ENCODE data around the gene BET1L. TPM values are rescaled to one million over a fixed set of nuclear protein-coding genes. Genes with fewer than 3 reads are reported as not detected.
"Not testable (repeated sequence)": the region's sequence is repeated elsewhere in the genome, so short reads cannot be mapped to it uniquely, and the experiment has no call there.

BET1L gene

DNA sequence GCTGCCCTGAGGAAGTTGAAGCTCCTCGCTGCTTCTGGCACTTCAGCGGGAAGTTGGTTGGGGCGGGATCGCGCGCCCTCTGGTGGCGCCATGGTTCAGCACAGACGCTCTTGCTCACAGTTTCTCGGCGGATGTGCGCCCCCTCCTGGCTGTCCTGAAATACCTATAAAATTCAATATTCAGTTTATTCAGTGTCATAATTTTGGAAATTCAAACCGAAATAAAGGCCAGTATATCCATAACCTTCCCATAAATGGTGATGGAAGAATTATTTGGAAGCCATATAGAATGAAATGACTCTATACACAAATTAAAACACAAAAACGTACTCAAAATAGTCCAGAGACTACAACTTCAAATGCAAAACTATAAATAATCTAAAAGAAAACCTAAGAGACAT lies 27.0 kb downstream of the BET1L start:
- H3K4me2 ChIP-seq (ENCODE audit: insufficient read depth, low read length, poor library complexity, severe bottlenecking); H4K91ac ChIP-seq (ENCODE audit: low read depth, low read length, poor library complexity); H3K23ac ChIP-seq (ENCODE audit: low read depth, low read length, poor library complexity); H2BK120ac ChIP-seq (ENCODE audit: low read depth, low read length); H3K27ac ChIP-seq (replicated peaks; ENCODE audit: low read length); H2BK5ac ChIP-seq (ENCODE audit: low read length); H3K18ac ChIP-seq (ENCODE audit: low read length); H3K14ac ChIP-seq (ENCODE audit: low read length); H2BK15ac ChIP-seq (ENCODE audit: low read length); H3K9me3 ChIP-seq (replicated peaks in 1 of 2; ENCODE audit: control insufficient read depth in 2 of 2, insufficient read depth in 1 of 2, low read depth in 1 of 2, low read length in 2 of 2); H3K4me3 ChIP-seq (ENCODE audit: low read length in 2 of 2); H3K79me1 ChIP-seq (ENCODE audit: low read depth, low read length); DNase-seq (ENCODE audit: low spot score); H2AK5ac ChIP-seq (ENCODE audit: low read depth, low read length); H4K8ac ChIP-seq (ENCODE audit: low read depth, low read length); H3K4ac ChIP-seq (ENCODE audit: low read length); H3K36me3 ChIP-seq (replicated peaks in 1 of 2; ENCODE audit: control insufficient read depth in 2 of 2, insufficient read depth in 2 of 2, low read length in 2 of 2); H3K4me1 ChIP-seq (ENCODE audit: control insufficient read depth in 2 of 2, insufficient read depth in 1 of 2, low read depth in 1 of 2, low read length in 2 of 2); H3K9ac ChIP-seq (ENCODE audit: low read depth, low read length, poor library complexity); H2AFZ ChIP-seq (ENCODE audit: low read length); H3K27me3 ChIP-seq (ENCODE audit: control insufficient read depth in 3 of 3, insufficient read depth in 3 of 3, low read depth in 1 of 3, low read length in 3 of 3); H2BK12ac ChIP-seq (ENCODE audit: low read length): not testable (repeated sequence)
- WGBS, 2 donors (ENCODE audit: extremely low coverage in 2 of 2, insufficient read length in 2 of 2, insufficient replicate concordance in 1 of 2) = no CpG with 5 or more reads among the region's 13 CpGs

Small RNA genes lying within 50 kb of the gene (small RNA-seq; reads per million reads assigned to genes)
- gene RNU6-447P (ENCODE audit: insufficient read depth) = not detected
